HG02870 (cell line): ENCODE data around the gene EGR4.
"Not testable (repeated sequence)": the region's sequence is repeated elsewhere in the genome, so short reads cannot be mapped to it uniquely, and the experiment has no call there.

Experiments used
- ATAC-seq: cut with Tn5 transposase; IDR thresholded peaks from one replicate; pipeline ENCODE4 v1.9.1; 2021; ENCODE audit warnings: mild to moderate bottlenecking, moderate library complexity; ENCODE audit not compliant: unreplicated experiment

Gene EGR4

DNA sequence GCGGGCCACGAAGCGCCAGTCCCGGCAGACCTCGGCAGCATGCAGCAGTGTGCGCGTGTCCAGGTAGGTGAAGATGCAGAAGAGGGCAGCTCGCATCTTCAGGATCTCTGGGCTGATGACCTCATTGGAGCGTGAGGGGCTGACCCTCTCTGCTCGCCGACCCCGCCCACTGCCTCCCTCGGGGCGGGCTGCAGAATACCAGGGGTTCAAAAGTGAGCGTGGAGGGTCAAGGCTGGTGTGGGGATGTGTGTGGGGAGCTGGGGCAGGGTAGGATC, 29.1 kb downstream of the EGR4 start:
- no peak for ATAC-seq

- no peak for ATAC-seq
Observed at GRCh38 chr2:73263540-73264331, 29.6 kb downstream of the EGR4 start.

DNA sequence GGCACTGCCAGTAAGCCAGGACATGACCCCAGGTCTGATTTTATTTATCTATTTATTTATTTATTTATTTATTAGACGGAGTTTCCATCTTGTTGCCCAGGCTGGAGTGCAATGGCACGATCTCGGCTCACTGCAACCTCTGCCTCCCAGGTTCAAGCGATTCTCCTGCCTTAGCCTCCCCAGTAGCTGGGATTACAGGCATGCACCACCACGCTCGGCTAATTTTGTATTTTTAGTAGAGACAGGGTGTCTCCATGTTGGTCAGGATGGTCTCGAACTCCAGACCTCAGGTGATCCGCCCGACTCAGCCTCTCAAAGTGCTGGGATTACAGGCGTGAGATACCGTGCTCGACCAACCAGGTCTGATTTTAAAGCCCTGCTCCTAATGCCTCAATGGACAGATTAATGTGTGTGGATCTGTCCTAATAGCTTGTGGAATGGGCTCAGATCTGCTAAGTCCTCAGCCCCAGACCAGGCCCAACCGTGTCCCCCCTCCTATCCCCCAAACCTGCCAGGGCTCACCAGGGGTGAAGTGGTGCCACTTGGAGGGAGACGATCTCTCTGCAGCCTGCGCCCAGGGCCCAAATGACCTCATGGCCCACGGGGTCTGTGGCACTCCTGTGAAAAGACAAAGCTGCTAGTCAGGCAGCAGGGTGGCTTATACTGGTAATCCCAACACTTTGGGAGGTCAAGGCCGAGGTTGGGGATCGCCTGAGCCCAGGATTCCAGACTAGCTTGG, 30.5 kb downstream of the EGR4 start:
- ATAC-seq = not testable (repeated sequence)

- ATAC-seq = no peak
Observed at GRCh38 chr2:73262108-73262651, 31.2 kb downstream of the EGR4 start.

- ATAC-seq = no peak
Observed at GRCh38 chr2:73260338-73260984, 32.9 kb downstream of the EGR4 start.

- no peak for ATAC-seq
Observed at GRCh38 chr2:73259704-73260337, 33.5 kb downstream of the EGR4 start.

- ATAC-seq = no peak
Observed at GRCh38 chr2:73259276-73259675, 34.1 kb downstream of the EGR4 start.

- ATAC-seq = no peak
Observed at GRCh38 chr2:73258913-73259215, 34.5 kb downstream of the EGR4 start.

DNA sequence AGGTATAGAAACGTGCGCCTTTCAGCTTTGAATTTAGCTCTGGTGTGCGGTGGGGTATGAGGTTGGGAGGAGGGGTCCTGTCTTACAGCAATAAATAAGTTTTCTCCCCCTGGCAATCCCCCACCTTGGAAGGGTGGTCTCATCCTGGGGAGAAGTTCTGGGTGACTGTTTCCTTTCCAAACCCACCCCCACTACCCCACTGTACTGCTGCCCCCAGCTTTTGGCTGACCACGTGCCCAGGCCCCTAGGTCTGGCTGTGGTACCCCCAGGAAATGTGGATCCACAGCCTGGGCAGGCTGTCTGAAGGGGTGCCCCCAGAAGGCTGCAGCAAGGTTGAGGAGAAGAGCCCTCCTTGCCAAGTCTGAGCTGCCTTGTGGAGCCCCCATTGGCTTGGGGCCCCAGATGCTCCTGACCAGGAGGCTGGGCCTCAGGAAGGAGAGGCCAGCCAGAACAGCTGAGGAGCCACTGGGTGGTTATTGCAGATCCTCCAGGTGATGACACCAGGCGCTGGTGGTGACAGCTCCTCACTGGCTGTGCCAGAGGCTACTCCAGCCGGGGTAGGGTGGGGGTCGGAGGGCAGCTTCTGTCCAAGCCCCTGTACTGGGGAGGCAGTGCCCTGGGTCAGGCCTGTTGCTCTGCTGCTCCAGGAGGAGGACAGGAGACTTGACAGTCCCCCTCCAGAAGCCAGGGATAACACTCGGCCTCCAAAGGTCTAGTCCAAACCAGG, 35.0 kb downstream of the EGR4 start:
- ATAC-seq = no peak

DNA sequence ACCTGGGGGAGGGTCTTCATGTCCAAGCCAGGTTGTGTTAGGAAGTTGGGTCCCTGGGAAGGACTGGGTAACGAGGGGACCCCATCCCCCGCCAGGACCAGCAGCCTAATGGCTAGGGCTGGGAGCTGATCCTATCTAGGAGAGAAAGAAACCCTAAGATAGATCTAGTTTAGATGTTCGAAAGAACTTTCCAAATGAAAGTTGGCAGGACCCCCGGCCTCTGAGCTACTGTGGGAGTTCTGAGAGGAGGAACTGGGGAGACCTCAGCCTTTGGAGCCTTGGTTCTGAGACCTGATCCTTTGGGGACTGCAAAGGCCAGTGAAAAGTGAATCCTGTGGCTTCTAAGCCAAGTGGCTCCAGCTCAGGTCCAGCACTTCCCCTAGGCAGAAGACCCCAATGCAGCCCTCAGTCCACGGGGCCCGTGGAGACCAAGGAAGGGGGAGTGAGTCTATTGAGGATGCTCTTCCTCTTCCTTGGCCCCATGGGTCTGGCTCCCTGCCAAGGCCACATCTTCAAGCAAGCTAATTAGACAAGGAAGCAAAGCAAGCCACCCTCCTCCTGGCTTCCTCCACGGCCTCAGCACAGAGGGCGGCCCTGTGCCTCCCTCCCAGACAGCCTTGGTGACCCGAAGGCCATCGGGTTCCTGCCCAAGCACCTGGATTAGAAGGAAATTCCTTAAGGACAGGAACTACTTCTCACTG, 35.8 kb downstream of the EGR4 start:
- ATAC-seq = no peak

DNA sequence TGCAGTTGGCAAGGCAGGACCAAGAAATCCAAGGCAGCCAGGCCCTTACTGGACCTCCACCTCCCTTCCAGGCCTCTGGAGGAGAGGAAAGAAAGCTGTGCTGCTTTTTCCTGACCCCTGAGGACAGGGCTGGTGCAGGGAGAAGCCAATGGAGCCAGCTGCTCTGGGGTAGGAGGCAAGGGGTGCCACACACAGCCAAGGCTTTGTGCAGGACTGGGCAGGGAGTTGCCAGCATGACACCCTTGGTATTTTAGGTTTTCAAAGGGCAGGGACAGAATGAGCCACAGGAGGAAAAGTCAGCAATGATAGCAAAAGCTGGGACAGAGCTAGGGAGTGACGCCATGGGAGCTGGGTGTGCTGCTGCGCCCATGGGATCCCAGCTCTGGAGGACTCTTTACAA, 36.3 kb downstream of the EGR4 start:
- no peak for ATAC-seq

DNA sequence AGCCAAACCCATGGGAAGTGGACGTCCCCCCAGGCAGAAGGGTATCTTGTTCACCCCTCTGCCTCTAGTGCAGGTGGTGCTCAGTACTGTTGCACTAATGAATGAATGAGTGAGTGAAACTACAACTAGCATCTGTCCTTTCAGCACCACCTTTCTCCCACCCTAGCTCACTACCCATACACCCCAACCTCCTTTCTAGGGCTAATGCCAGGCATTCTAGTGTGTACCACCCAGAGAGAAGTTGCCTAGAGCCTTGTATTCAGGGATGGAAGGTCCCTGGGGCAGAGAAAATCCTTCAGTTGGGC, 36.8 kb downstream of the EGR4 start:
- ATAC-seq = no peak

DNA sequence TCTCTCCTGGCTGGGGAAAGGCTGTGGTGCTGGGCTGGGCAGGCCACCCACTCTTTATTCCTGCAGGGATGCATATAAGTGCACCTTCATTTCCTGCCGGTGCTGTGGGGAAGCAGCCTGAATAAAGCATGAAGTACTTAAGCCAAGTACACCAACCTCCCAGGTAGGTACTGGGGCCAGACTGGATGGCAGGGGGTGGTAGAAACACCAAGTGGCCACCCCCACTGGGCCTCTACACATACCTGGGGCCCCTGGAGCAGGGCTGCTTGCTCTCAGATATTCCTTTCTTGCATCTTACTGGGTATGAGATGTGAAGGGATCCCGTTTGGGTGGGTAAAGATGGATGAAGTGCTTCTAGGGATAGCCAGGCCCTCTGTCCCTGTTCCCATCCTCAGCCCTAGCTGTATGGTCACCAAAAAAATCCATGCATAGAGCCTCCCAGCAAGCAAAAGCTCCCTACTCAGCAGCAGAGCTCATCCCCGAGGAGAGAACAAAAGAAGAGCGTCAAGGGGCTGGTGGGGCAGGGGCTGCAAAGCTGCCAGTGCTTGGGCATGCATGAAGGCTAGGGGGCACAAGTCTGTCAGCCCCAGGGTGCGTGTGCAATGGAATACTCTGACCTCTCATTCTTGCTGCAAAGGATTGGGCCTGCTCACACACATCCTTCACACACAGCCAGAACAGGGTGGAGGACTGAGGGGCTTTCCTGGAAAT, 37.3 kb downstream of the EGR4 start:
- no peak for ATAC-seq

DNA sequence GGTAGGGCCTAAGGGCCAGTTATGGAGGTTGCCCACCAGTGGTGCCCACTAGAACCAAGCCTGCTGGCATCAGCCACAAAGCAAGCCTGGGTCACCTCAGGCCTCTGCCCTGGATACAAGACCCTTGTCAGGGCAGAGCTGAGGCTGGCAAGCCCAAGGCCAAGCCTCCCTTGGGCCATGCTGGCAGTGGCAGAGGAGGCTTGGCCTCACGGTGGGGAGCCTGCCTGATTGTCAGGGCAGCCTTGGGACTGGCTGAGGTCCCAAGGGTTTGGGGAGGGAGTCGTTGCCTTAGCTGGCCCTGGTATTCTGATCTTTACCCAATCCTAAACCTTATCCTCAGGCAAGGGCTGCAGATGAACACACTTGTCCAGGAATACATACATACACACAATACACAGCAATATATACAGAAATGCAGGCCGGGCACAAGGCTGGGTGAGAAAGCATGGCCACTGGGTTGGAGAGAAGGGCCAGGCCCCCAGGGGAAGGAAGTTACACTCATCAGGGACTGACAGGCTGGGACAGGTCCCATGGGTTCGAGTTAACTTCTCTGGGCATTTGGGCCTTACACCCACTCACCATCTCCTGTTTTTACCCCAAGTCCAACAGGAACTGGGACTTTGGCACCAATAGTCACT, 38.2 kb downstream of the EGR4 start:
- ATAC-seq = no peak

- no peak for ATAC-seq
Observed at GRCh38 chr2:73254343-73255006, 38.9 kb downstream of the EGR4 start.

DNA sequence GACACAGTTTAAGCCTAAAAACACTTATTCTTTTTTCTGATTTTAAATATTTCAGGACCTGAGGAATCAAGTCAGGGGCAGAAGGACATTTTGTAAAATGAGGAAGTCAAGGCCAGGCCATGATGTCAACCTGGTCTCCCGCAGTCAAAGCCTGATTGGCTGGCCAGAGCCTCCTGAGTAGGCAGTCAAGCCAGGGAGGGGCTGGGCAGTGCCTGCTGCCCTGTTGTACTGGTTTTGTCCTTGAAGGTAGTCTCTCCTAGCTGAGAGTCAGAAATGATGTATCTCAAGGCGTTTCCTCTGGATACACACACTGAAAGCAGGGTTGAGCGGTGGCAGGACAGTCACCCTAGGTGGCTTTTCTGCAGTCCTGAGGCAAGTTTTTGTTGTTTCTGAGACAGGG, 39.4 kb downstream of the EGR4 start:
- ATAC-seq = no peak

GRCh38 chr2:73253400-73253799, 39.9 kb downstream of the EGR4 start:
- no peak for ATAC-seq

DNA sequence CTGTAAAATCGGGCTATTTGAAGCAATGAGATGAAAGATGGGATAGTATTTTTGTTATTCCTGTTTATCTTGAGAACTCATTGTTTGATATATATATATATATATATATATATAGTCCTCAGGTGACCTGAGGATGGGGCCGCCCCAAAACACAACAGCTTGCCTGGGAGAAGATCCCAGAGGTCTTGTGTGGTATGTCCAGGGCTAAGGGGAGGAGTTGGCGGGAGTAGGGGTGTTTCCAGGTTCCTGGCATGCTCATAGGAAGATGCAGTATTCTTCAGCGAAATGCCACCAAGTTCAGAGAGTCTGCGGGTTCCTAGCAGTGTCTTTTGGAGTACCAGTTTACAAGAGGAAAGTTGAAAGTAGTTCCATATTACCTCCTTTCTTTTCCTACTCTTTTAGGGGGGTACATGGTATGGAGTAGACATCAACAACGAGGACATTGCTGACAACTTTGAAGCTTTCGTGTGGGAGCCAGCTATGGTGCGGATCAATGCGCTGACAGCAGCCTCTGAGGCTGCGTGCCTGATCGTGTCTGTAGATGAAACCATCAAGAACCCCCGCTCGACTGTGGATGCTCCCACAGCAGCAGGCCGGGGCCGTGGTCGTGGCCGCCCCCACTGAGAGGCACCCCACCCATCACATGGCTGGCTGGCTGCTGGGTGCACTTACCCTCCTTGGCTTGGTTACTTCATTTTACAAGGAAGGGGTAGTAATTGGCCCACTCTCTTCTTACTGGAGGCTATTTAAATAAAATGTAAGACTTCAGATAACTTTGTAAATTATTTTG, 40.9 kb downstream of the EGR4 start:
- ATAC-seq = no peak
